K562 (cell line): Measurements from ENCODE around the gene ADGRE1. TPM values are rescaled to one million over a fixed set of nuclear protein-coding genes. Genes with fewer than 3 reads are reported as not detected.

Experiments
- CBX1 ChIP-seq: sonication (generic); IDR thresholded peaks from 2 replicates; pipeline ENCODE4 v1.6.1; 2016; ENCODE audit warnings: antibody characterized with exemption, low read depth, mild to moderate bottlenecking
- CCAR2 ChIP-seq: fragments of 200-400 bp; formaldehyde crosslinking; IDR thresholded peaks from 2 replicates; pipeline ENCODE4 v1.6.1; 2017; ENCODE audit warnings: mild to moderate bottlenecking, low read depth, low read length
- ETV5 ChIP-seq: sonication (generic); formaldehyde crosslinking; IDR thresholded peaks from 2 replicates; pipeline ENCODE4 v1.4.0; 2020; ENCODE audit warnings: low read depth, mild to moderate bottlenecking, missing genetic modification reagents
- FOXA3 ChIP-seq, 2 experiments: fragments of 450-650 bp in 1 of 2; sonication (generic) in 1 of 2; formaldehyde crosslinking; IDR thresholded peaks in 1 of 2; conservative IDR thresholded peaks in 1 of 2; 2 replicates each; pipeline versions ENCODE4 v1.4.0 to v1.8.0; 2020 to 2022; ENCODE audit warnings: mild to moderate bottlenecking in 2 of 2, missing genetic modification reagents in 1 of 2
- HDAC1 ChIP-seq, 2 experiments: fragments of 450-650 bp; IDR thresholded peaks; 2 replicates each; pipeline ENCODE4 v1.6.1; 2016 to 2017; ENCODE audit warnings: inconsistent platforms in 1 of 2, mild to moderate bottlenecking in 1 of 2, moderate library complexity in 1 of 2
- HINFP ChIP-seq: fragments of 450-650 bp; conservative IDR thresholded peaks from 2 replicates; pipeline ENCODE4 v1.6.1; 2016; ENCODE audit warnings: missing genetic modification characterization, low read depth, mild to moderate bottlenecking, control low read depth, missing compliant biosample characterization
- HNRNPK ChIP-seq: fragments of 200-400 bp; formaldehyde crosslinking; IDR thresholded peaks from one replicate; pipeline ENCODE4 v1.6.1; 2018; ENCODE audit warnings: mild to moderate bottlenecking, low read depth, low read length; ENCODE audit not compliant: poor library complexity, severe bottlenecking
- PCBP2 ChIP-seq: fragments of 200-400 bp; formaldehyde crosslinking; IDR thresholded peaks from 2 replicates; pipeline ENCODE4 v1.6.1; 2018; ENCODE audit warnings: low read length, low read depth, mild to moderate bottlenecking, moderate library complexity; ENCODE audit not compliant: poor library complexity, severe bottlenecking
- POLR2H ChIP-seq: IDR thresholded peaks from 2 replicates; pipeline ENCODE4 v1.6.1; 2016; ENCODE audit warnings: missing genetic modification characterization, low read depth, mild to moderate bottlenecking, control low read depth, missing compliant biosample characterization, moderate library complexity
- RFX1 ChIP-seq: fragments of 450-650 bp; IDR thresholded peaks from 2 replicates; pipeline ENCODE4 v1.6.1; 2016; ENCODE audit warnings: mild to moderate bottlenecking, moderate library complexity
- SMARCA5 ChIP-seq: fragments of 450-650 bp; IDR thresholded peaks from 2 replicates; pipeline ENCODE4 v1.6.1; 2016
- SMARCE1 ChIP-seq: fragments of 450-650 bp; IDR thresholded peaks from 2 replicates; pipeline ENCODE4 v1.7.1; 2016; ENCODE audit warnings: mild to moderate bottlenecking
- TCF3 ChIP-seq: sonication (generic); formaldehyde crosslinking; IDR thresholded peaks from 2 replicates; pipeline ENCODE4 v1.4.0; 2020; ENCODE audit warnings: mild to moderate bottlenecking, missing genetic modification reagents
- TCF7 ChIP-seq: sonication (generic); IDR thresholded peaks from 2 replicates; pipeline ENCODE4 v1.6.1; 2016; ENCODE audit warnings: antibody characterized with exemption, borderline replicate concordance
- U2AF1 ChIP-seq: fragments of 200-400 bp; formaldehyde crosslinking; optimal IDR thresholded peaks from 2 replicates; pipeline ENCODE3; 2017; ENCODE audit warnings: mild to moderate bottlenecking, low read depth, low read length, moderate library complexity
- UBTF ChIP-seq, 2 experiments: IDR thresholded peaks; 2 replicates each; pipeline ENCODE4 v1.6.1; 2012; ENCODE audit warnings: improper control_type of control experiment in 2 of 2, low read depth in 2 of 2, low read length in 2 of 2, borderline replicate concordance in 1 of 2
- ZC3H11A ChIP-seq: IDR thresholded peaks from 2 replicates; pipeline ENCODE4 v1.6.1; 2012; ENCODE audit warnings: low read depth, low read length, improper control_type of control experiment
- ZNF174 ChIP-seq: fragments of 250-450 bp; sonication (Bioruptor Pico); IDR thresholded peaks from 2 replicates; pipeline ENCODE4 v1.4.0; 2020; ENCODE audit warnings: mild to moderate bottlenecking
- ZNF212 ChIP-seq: fragments of 450-650 bp; formaldehyde crosslinking; IDR thresholded peaks from 2 replicates; pipeline ENCODE4 v1.4.0; 2020; ENCODE audit warnings: mild to moderate bottlenecking
- ZNF24 ChIP-seq: fragments of 450-650 bp; IDR thresholded peaks from 2 replicates; pipeline ENCODE4 v1.6.1; 2016
- ZNF263 ChIP-seq: sonication (generic); formaldehyde crosslinking; IDR thresholded peaks from 2 replicates; pipeline ENCODE4 v1.8.0; 2022; ENCODE audit warnings: mild to moderate bottlenecking, missing genetic modification reagents, borderline replicate concordance
- ZNF764 ChIP-seq: fragments of 250-450 bp; sonication (Bioruptor Pico); IDR thresholded peaks from 2 replicates; pipeline ENCODE4 v1.4.0; 2020; ENCODE audit warnings: low read depth, mild to moderate bottlenecking, moderate library complexity
- polyA plus RNA-seq, 8 experiments: library from polyadenylated mRNA; depleted of rRNA in 4 of 8; stranded (reverse) in 5 of 8; unstranded in 3 of 8; fragments of >200 nt; fragmentation: Nextera tagmentation in 2 of 8; fragmentation: Illumina TruSeq in 1 of 8; extraction: Ambion mirVana in 2 of 8; extraction: Trizol in 1 of 8; gene quantifications; 2 replicates each; pipeline versions ENCODE4 v1.2.1 to v1.2.3, GENCODE V29; 2011 to 2014; ENCODE audit warnings: inconsistent platforms in 1 of 8, missing spikeins in 1 of 8
- total RNA-seq, 7 experiments: library from RNA; depleted of rRNA in 6 of 7; stranded (reverse); fragments of >200 nt in 6 of 7; fragmentation: Illumina TruSeq in 2 of 7; extraction: Trizol in 2 of 7; gene quantifications; 2 replicates each; pipeline versions ENCODE4 v1.2.1 to v1.2.3, GENCODE V29; 2011 to 2021; ENCODE audit warnings: low replicate concordance in 1 of 7
- TF ChIP-seq, protein P1 (sequence below): fragments of 150-350 bp; IDR thresholded peaks from 2 replicates; pipeline ENCODE4 v1.6.1; 2014; ENCODE audit warnings: low read depth, mild to moderate bottlenecking, low read length, borderline replicate concordance

The ADGRE1 gene
- total and polyA plus RNA-seq, 9 of the 15 experiments (the other 6 are each of a cell fraction or from before 2014, with no cell fraction given), result 0.09 to 0.49 (median 0.25) TPM; not detected in 1

DNA sequence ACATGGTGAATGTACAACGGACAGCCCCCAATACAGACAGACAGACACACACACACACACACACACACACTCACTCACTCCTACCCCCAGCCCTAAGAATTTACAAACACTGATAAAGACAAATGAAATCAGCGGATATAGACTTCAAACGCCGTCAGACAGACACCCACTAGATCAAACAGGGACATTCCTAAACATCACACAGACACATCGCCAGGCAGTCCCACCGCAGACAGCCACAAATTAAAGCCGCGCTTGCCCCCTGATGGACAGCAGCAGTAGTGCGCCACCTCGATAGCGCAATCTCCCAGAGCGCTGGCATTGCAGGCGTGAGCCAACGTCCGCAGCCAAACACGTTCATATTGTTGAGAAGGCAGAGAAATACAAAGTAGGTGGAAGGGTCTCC, 24.7 kb upstream of the ADGRE1 start (continued):
- no peak for TF ChIP-seq U2AF1
- TF ChIP-seq TCF7, result no peak
- TF ChIP-seq SMARCA5, result peak; percentile 79
- TF ChIP-seq, protein P1, sequence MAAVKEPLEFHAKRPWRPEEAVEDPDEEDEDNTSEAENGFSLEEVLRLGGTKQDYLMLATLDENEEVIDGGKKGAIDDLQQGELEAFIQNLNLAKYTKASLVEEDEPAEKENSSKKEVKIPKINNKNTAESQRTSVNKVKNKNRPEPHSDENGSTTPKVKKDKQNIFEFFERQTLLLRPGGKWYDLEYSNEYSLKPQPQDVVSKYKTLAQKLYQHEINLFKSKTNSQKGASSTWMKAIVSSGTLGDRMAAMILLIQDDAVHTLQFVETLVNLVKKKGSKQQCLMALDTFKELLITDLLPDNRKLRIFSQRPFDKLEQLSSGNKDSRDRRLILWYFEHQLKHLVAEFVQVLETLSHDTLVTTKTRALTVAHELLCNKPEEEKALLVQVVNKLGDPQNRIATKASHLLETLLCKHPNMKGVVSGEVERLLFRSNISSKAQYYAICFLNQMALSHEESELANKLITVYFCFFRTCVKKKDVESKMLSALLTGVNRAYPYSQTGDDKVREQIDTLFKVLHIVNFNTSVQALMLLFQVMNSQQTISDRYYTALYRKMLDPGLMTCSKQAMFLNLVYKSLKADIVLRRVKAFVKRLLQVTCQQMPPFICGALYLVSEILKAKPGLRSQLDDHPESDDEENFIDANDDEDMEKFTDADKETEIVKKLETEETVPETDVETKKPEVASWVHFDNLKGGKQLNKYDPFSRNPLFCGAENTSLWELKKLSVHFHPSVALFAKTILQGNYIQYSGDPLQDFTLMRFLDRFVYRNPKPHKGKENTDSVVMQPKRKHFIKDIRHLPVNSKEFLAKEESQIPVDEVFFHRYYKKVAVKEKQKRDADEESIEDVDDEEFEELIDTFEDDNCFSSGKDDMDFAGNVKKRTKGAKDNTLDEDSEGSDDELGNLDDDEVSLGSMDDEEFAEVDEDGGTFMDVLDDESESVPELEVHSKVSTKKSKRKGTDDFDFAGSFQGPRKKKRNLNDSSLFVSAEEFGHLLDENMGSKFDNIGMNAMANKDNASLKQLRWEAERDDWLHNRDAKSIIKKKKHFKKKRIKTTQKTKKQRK, result no peak
- TF ChIP-seq UBTF (IDR thresholded peaks at IDR 0.05; ENCODE audit: borderline replicate concordance in 1 of 2, low read depth in 2 of 2, low read length in 2 of 2), result no peak
- no peak for TF ChIP-seq TCF3 (CRISPR knock-in tag)
- no peak for TF ChIP-seq HNRNPK
- no peak for TF ChIP-seq ZNF212
- TF ChIP-seq ETV5, result no peak
- no peak for TF ChIP-seq PCBP2
- TF ChIP-seq SMARCE1, result 0 out of 2 replicates have a peak, but pooled peaks have one; percentile 25
- TF ChIP-seq ZNF24, result 0 out of 2 replicates have a peak, but pooled peaks have one; percentile 12
- no peak for TF ChIP-seq POLR2H (tag)
- 0 out of 2 replicates have a peak, but pooled peaks have one; percentile 25 for TF ChIP-seq ZC3H11A
- TF ChIP-seq ZNF174 (CRISPR knock-in tag), result no peak
- no peak for TF ChIP-seq CBX1
- TF ChIP-seq CCAR2, result no peak
- no peak for TF ChIP-seq RFX1
- TF ChIP-seq HDAC1 (IDR thresholded peaks at IDR 0.05), result peak in 1 of 2 experiments; percentile 57; a peak in 1 of 4 replicates
- peak; percentile 66; the same call in 1 of the 2 replicates for TF ChIP-seq ZNF263 (CRISPR knock-in tag)
- no peak for TF ChIP-seq FOXA3 (CRISPR knock-in tag; conservative IDR thresholded peaks at IDR 0.05 in 1 of 2, IDR thresholded peaks at IDR 0.05 in 1 of 2)
- TF ChIP-seq ZNF764 (CRISPR knock-in tag), result peak; percentile 100
- peak; percentile 91 for TF ChIP-seq HINFP (tag)
